HepG2 (cell line): ENCODE measurements around the gene RILPL1. TPM values are rescaled to one million over a fixed set of nuclear protein-coding genes. Genes with fewer than 3 reads are reported as not detected.

Source experiments
- ATRX ChIP-seq: sonication (generic); formaldehyde crosslinking; IDR thresholded peaks from 2 replicates; pipeline ENCODE4 v1.4.0; 2020; ENCODE audit warnings: missing genetic modification reagents, borderline replicate concordance
- HOXA3 ChIP-seq: sonication (generic); formaldehyde crosslinking; IDR thresholded peaks from 2 replicates; pipeline ENCODE4 v1.5.0; 2020; ENCODE audit warnings: missing genetic modification reagents
- ONECUT2 ChIP-seq: sonication (generic); formaldehyde crosslinking; IDR thresholded peaks from 2 replicates; pipeline ENCODE4 v1.4.0; 2020; ENCODE audit warnings: missing genetic modification reagents
- POLR2A ChIP-seq, 2 experiments: IDR thresholded peaks; 2 replicates each; pipeline ENCODE4 v1.6.1; 2011; ENCODE audit warnings: low read depth in 2 of 2, low read length in 2 of 2, mild to moderate bottlenecking in 1 of 2, moderate library complexity in 1 of 2; ENCODE audit not compliant: insufficient read depth in 1 of 2
- SMAD3 ChIP-seq: sonication (generic); formaldehyde crosslinking; IDR thresholded peaks from 2 replicates; pipeline ENCODE4 v1.4.0; 2020; ENCODE audit warnings: missing genetic modification reagents
- SRSF1 ChIP-seq: fragments of 200-400 bp; formaldehyde crosslinking; optimal IDR thresholded peaks from 2 replicates; pipeline ENCODE3; 2017; ENCODE audit warnings: mild to moderate bottlenecking, low read depth, low read length, moderate library complexity
- ZFY ChIP-seq: sonication (generic); formaldehyde crosslinking; IDR thresholded peaks from 2 replicates; pipeline ENCODE4 v1.4.0; 2020; ENCODE audit warnings: missing genetic modification reagents
- ZNF253 ChIP-seq: sonication (generic); formaldehyde crosslinking; IDR thresholded peaks from 2 replicates; pipeline ENCODE4 v1.8.0; 2022; ENCODE audit warnings: mild to moderate bottlenecking, missing genetic modification reagents, borderline replicate concordance
- ZNF367 ChIP-seq: sonication (generic); formaldehyde crosslinking; IDR thresholded peaks from 2 replicates; pipeline ENCODE4 v1.4.0; 2020; ENCODE audit warnings: missing genetic modification reagents, borderline replicate concordance
- ZNF382 ChIP-seq: sonication (generic); formaldehyde crosslinking; IDR thresholded peaks from 2 replicates; pipeline ENCODE4 v1.5.0; 2020; ENCODE audit warnings: missing genetic modification reagents, mild to moderate bottlenecking, borderline replicate concordance
- ZNF558 ChIP-seq: sonication (generic); formaldehyde crosslinking; IDR thresholded peaks from 2 replicates; pipeline ENCODE4 v1.9.0; 2022; ENCODE audit warnings: mild to moderate bottlenecking, missing genetic modification reagents, borderline replicate concordance
- ZNF572 ChIP-seq: sonication (generic); formaldehyde crosslinking; IDR thresholded peaks from 2 replicates; pipeline ENCODE4 v1.5.1; 2020; ENCODE audit warnings: mild to moderate bottlenecking, missing genetic modification reagents
- ZNF629 ChIP-seq: sonication (generic); formaldehyde crosslinking; conservative IDR thresholded peaks from 2 replicates; pipeline ENCODE4 v1.5.0; 2020; ENCODE audit warnings: missing genetic modification reagents
- polyA plus RNA-seq, 8 experiments: library from polyadenylated mRNA; depleted of rRNA in 3 of 8; stranded (reverse) in 7 of 8; unstranded in 1 of 8; fragments of >200 nt; fragmentation: Illumina TruSeq in 4 of 8; extraction: Trizol in 4 of 8; gene quantifications; 2 replicates each; pipeline versions ENCODE4 v1.2.1 to v1.2.3, GENCODE V29; 2011 to 2016; ENCODE audit warnings: low read depth in 4 of 8, missing spikeins in 1 of 8, mixed read lengths in 1 of 8; ENCODE audit not compliant: insufficient read depth in 1 of 8
- total RNA-seq, 5 experiments: library from RNA; depleted of rRNA; stranded (reverse); fragments of >200 nt; fragmentation: Illumina TruSeq; extraction: Trizol; gene quantifications; 2 replicates each; pipeline ENCODE4 v1.2.3, GENCODE V29; 2016; ENCODE audit warnings: low read depth in 1 of 5
- TF ChIP-seq, protein P1 (sequence below): sonication (generic); formaldehyde crosslinking; IDR thresholded peaks from 2 replicates; pipeline ENCODE4 v1.8.1; 2023; ENCODE audit warnings: missing genetic modification reagents, mild to moderate bottlenecking, borderline replicate concordance
- TF ChIP-seq, protein P2 (sequence below): sonication (generic); formaldehyde crosslinking; IDR thresholded peaks from 2 replicates; pipeline ENCODE4 v1.4.0; 2020; ENCODE audit warnings: missing genetic modification reagents
- TF ChIP-seq, protein P3 (sequence below): sonication (generic); formaldehyde crosslinking; IDR thresholded peaks from 2 replicates; pipeline ENCODE4 v1.4.0; 2020; ENCODE audit warnings: mild to moderate bottlenecking, missing genetic modification reagents
- TF ChIP-seq, protein P4 (sequence below): IDR thresholded peaks from 2 replicates; pipeline ENCODE4 v1.6.1; 2016; ENCODE audit warnings: low read depth, missing genetic modification reagents, missing compliant biosample characterization

The RILPL1 gene
- total and polyA plus RNA-seq, 2 of the 13 experiments (the other 11 are each of a cell fraction or from before 2014, with no cell fraction given), result 5.8 to 28.4 TPM

DNA sequence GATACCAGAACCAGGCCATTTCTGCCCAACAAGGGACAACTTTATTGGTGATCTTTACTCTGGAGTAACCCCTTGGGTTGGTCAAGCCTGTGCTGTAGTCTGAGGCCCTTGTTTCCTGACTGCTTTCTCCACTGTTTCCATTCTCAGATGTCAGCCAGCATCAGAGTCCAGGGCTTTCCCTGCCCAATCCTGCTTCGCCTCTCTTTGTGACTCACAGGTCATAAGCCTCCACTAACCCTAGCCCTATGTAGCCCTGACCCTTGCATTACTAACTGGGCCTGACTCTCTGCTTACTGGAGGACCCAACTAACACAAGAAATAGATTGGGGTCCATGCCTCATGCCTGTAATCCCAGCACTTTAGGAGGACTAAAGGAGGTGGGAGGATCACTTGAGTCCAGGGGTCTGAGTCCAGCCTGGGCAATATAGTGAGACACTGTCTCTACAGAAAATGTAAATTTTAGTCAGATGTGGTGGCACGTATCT, 84.2 kb downstream of the RILPL1 start (continued):
- TF ChIP-seq, protein P1, sequence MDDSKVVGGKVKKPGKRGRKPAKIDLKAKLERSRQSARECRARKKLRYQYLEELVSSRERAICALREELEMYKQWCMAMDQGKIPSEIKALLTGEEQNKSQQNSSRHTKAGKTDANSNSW (CRISPR knock-in tag), result no peak
- TF ChIP-seq, protein P2, sequence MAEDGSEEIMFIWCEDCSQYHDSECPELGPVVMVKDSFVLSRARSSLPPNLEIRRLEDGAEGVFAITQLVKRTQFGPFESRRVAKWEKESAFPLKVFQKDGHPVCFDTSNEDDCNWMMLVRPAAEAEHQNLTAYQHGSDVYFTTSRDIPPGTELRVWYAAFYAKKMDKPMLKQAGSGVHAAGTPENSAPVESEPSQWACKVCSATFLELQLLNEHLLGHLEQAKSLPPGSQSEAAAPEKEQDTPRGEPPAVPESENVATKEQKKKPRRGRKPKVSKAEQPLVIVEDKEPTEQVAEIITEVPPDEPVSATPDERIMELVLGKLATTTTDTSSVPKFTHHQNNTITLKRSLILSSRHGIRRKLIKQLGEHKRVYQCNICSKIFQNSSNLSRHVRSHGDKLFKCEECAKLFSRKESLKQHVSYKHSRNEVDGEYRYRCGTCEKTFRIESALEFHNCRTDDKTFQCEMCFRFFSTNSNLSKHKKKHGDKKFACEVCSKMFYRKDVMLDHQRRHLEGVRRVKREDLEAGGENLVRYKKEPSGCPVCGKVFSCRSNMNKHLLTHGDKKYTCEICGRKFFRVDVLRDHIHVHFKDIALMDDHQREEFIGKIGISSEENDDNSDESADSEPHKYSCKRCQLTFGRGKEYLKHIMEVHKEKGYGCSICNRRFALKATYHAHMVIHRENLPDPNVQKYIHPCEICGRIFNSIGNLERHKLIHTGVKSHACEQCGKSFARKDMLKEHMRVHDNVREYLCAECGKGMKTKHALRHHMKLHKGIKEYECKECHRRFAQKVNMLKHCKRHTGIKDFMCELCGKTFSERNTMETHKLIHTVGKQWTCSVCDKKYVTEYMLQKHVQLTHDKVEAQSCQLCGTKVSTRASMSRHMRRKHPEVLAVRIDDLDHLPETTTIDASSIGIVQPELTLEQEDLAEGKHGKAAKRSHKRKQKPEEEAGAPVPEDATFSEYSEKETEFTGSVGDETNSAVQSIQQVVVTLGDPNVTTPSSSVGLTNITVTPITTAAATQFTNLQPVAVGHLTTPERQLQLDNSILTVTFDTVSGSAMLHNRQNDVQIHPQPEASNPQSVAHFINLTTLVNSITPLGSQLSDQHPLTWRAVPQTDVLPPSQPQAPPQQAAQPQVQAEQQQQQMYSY, result no peak
- TF ChIP-seq ZNF629 (CRISPR knock-in tag) (no peak), POLR2A (IDR thresholded peaks at IDR 0.05; ENCODE audit: insufficient read depth in 1 of 2, low read depth in 2 of 2, low read length in 2 of 2) (peak in 1 of 2 experiments; percentile 32; a peak in 2 of 4 replicates), ZNF558 (CRISPR knock-in tag) (no peak), ZFY (CRISPR knock-in tag) (peak; percentile 44; the same call in 1 of the 2 replicates), ONECUT2 (no peak), ZNF572 (CRISPR knock-in tag) (0 out of 2 replicates have a peak, but pooled peaks have one; percentile 39), ZNF253 (no peak), ZNF367 (no peak), HOXA3 (CRISPR knock-in tag) (peak; percentile 17; the same call in 1 of the 2 replicates), SMAD3 (CRISPR knock-in tag) (no peak), ZNF382 (CRISPR knock-in tag) (no peak), ATRX (no peak), SRSF1 (no peak)
- TF ChIP-seq, protein P3, sequence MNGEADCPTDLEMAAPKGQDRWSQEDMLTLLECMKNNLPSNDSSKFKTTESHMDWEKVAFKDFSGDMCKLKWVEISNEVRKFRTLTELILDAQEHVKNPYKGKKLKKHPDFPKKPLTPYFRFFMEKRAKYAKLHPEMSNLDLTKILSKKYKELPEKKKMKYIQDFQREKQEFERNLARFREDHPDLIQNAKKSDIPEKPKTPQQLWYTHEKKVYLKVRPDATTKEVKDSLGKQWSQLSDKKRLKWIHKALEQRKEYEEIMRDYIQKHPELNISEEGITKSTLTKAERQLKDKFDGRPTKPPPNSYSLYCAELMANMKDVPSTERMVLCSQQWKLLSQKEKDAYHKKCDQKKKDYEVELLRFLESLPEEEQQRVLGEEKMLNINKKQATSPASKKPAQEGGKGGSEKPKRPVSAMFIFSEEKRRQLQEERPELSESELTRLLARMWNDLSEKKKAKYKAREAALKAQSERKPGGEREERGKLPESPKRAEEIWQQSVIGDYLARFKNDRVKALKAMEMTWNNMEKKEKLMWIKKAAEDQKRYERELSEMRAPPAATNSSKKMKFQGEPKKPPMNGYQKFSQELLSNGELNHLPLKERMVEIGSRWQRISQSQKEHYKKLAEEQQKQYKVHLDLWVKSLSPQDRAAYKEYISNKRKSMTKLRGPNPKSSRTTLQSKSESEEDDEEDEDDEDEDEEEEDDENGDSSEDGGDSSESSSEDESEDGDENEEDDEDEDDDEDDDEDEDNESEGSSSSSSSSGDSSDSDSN (CRISPR knock-in tag), result 0 out of 2 replicates have a peak, but pooled peaks have one; percentile 23
- TF ChIP-seq, protein P4, sequence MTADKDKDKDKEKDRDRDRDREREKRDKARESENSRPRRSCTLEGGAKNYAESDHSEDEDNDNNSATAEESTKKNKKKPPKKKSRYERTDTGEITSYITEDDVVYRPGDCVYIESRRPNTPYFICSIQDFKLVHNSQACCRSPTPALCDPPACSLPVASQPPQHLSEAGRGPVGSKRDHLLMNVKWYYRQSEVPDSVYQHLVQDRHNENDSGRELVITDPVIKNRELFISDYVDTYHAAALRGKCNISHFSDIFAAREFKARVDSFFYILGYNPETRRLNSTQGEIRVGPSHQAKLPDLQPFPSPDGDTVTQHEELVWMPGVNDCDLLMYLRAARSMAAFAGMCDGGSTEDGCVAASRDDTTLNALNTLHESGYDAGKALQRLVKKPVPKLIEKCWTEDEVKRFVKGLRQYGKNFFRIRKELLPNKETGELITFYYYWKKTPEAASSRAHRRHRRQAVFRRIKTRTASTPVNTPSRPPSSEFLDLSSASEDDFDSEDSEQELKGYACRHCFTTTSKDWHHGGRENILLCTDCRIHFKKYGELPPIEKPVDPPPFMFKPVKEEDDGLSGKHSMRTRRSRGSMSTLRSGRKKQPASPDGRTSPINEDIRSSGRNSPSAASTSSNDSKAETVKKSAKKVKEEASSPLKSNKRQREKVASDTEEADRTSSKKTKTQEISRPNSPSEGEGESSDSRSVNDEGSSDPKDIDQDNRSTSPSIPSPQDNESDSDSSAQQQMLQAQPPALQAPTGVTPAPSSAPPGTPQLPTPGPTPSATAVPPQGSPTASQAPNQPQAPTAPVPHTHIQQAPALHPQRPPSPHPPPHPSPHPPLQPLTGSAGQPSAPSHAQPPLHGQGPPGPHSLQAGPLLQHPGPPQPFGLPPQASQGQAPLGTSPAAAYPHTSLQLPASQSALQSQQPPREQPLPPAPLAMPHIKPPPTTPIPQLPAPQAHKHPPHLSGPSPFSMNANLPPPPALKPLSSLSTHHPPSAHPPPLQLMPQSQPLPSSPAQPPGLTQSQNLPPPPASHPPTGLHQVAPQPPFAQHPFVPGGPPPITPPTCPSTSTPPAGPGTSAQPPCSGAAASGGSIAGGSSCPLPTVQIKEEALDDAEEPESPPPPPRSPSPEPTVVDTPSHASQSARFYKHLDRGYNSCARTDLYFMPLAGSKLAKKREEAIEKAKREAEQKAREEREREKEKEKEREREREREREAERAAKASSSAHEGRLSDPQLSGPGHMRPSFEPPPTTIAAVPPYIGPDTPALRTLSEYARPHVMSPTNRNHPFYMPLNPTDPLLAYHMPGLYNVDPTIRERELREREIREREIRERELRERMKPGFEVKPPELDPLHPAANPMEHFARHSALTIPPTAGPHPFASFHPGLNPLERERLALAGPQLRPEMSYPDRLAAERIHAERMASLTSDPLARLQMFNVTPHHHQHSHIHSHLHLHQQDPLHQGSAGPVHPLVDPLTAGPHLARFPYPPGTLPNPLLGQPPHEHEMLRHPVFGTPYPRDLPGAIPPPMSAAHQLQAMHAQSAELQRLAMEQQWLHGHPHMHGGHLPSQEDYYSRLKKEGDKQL (CRISPR knock-in tag), result 0 out of 2 replicates have a peak, but pooled peaks have one; percentile 29
